DOHH2 (cell line): ENCODE results near the gene TAF6.

Source experiments
- H3F3A ChIP-seq: fragments of 200-600 bp; sonication (generic), shearing (Covaris generic); 2 replicates; pipeline ENCODE4 v1.6.0; 2016; ENCODE audit warnings: antibody characterized with exemption, mild to moderate bottlenecking; ENCODE audit not compliant: control insufficient read depth, insufficient read depth
- H3K27ac ChIP-seq: fragments of 200-600 bp; sonication (generic); 2 replicates; pipeline ENCODE4 v1.5.1; 2014; ENCODE audit warnings: low read depth, mild to moderate bottlenecking, low read length, moderate library complexity
- H3K27me3 ChIP-seq: fragments of 200-600 bp; sonication (generic); 2 replicates; pipeline ENCODE4 v1.6.1; 2014; ENCODE audit warnings: mild to moderate bottlenecking, low read length, mixed read lengths; ENCODE audit not compliant: control insufficient read depth
- H3K36me3 ChIP-seq: fragments of 200-600 bp; sonication (generic); 2 replicates; pipeline ENCODE4 v1.6.1; 2014; ENCODE audit warnings: mild to moderate bottlenecking, low read length, moderate library complexity, mixed read lengths; ENCODE audit not compliant: control insufficient read depth
- H3K4me1 ChIP-seq: fragments of 200-600 bp; sonication (generic); 2 replicates; pipeline ENCODE4 v1.6.1; 2014; ENCODE audit warnings: mild to moderate bottlenecking, low read length, mixed read lengths; ENCODE audit not compliant: control insufficient read depth
- H3K4me2 ChIP-seq: fragments of 200-600 bp; sonication (generic); 2 replicates; pipeline ENCODE4 v1.6.0; 2014; ENCODE audit warnings: mild to moderate bottlenecking, low read length, moderate library complexity
- H3K4me3 ChIP-seq: fragments of 200-600 bp; sonication (generic); 2 replicates; pipeline ENCODE4 v1.5.1; 2014; ENCODE audit warnings: mild to moderate bottlenecking, low read length, mixed read lengths
- H3K79me2 ChIP-seq: fragments of 200-600 bp; sonication (generic); 2 replicates; pipeline ENCODE4 v1.6.1; 2014; ENCODE audit warnings: mild to moderate bottlenecking, low read length, mixed read lengths; ENCODE audit not compliant: control insufficient read depth
- H3K9me2 ChIP-seq: fragments of 200-600 bp; sonication (generic); replicated peaks from 2 replicates; pipeline ENCODE4 v1.6.1; 2014; ENCODE audit warnings: mild to moderate bottlenecking, low read length, mixed read lengths; ENCODE audit not compliant: control insufficient read depth
- H3K9me3 ChIP-seq: fragments of 200-600 bp; sonication (generic); 2 replicates; pipeline ENCODE4 v1.6.1; 2014; ENCODE audit warnings: antibody characterized with exemption, low read length, mixed read lengths; ENCODE audit not compliant: control insufficient read depth, insufficient read depth
- H4K20me1 ChIP-seq: fragments of 200-600 bp; sonication (generic); 2 replicates; pipeline ENCODE4 v1.6.0; 2014; ENCODE audit warnings: low read depth, mild to moderate bottlenecking, antibody characterized with exemption, low read length, moderate library complexity; ENCODE audit not compliant: control insufficient read depth, insufficient read depth
- EZH2phosphoT487 ChIP-seq: fragments of 200-600 bp; sonication (generic); IDR thresholded peaks from 2 replicates; pipeline ENCODE4 v1.6.1; 2017; ENCODE audit warnings: borderline replicate concordance, mild to moderate bottlenecking, antibody characterized with exemption, low read length, moderate library complexity, mixed read lengths
- TF ChIP-seq, protein P1 (sequence below): fragments of 200-600 bp; sonication (generic); IDR thresholded peaks from one replicate; pipeline ENCODE4 v1.5.1; 2014; ENCODE audit warnings: antibody characterized with exemption, mild to moderate bottlenecking, low read depth, low read length; ENCODE audit not compliant: poor library complexity, severe bottlenecking

The TAF6 gene

DNA sequence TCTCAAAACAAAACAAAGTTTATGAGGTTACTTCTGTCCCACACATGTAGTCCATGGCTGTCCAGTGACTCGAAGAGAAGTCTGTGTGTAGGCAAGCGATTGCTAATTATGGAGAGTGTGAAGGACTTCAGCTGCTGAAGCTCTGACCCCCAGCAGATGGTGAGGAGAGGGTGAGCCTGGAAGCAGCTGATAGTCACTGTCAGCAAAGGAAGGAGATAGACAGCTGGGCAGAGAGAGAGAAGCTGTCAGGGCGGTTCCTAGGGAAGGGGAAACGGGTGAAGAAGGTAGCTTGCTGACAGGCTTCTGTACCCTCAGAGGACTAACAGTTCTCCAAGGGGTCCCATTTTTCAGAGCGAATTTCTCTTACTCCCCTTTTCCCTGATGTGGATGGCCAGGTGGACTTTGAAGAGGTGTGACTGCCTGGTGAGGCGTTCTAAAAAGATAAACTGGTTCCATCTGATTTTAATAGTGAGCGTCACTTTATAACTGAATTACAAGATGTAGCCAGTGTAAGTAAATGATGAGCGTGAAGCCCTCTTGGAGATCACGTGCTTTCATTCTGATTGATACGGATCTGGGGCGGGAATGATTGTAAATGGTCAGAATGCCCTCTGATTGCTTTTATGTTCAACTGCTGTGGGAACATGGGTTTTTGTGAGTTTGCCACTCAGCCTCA is 57.5 kb downstream of the TAF6 start:
- no peak for TF ChIP-seq EZH2phosphoT487
- TF ChIP-seq, protein P1, sequence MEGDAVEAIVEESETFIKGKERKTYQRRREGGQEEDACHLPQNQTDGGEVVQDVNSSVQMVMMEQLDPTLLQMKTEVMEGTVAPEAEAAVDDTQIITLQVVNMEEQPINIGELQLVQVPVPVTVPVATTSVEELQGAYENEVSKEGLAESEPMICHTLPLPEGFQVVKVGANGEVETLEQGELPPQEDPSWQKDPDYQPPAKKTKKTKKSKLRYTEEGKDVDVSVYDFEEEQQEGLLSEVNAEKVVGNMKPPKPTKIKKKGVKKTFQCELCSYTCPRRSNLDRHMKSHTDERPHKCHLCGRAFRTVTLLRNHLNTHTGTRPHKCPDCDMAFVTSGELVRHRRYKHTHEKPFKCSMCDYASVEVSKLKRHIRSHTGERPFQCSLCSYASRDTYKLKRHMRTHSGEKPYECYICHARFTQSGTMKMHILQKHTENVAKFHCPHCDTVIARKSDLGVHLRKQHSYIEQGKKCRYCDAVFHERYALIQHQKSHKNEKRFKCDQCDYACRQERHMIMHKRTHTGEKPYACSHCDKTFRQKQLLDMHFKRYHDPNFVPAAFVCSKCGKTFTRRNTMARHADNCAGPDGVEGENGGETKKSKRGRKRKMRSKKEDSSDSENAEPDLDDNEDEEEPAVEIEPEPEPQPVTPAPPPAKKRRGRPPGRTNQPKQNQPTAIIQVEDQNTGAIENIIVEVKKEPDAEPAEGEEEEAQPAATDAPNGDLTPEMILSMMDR, result no peak
- no peaks in the 10 kb centered on the region for H3K79me2 ChIP-seq
- H3K36me3 ChIP-seq, result peaks cover 17% of the 10 kb centered on the region
- no peak overlapping the region for H3K4me3 ChIP-seq
- H4K20me1 ChIP-seq, result no peaks in the 10 kb centered on the region
- H3K27ac ChIP-seq, result no peak overlapping the region
- H3F3A ChIP-seq, result no peaks in the 10 kb centered on the region
- no peaks in the 10 kb centered on the region for H3K9me2 ChIP-seq
- peaks cover 11% of the 10 kb centered on the region for H3K4me1 ChIP-seq
- H3K9me3 ChIP-seq, result no peaks in the 10 kb centered on the region
- no peak overlapping the region for H3K4me2 ChIP-seq
- H3K27me3 ChIP-seq, result no peaks in the 10 kb centered on the region

DNA sequence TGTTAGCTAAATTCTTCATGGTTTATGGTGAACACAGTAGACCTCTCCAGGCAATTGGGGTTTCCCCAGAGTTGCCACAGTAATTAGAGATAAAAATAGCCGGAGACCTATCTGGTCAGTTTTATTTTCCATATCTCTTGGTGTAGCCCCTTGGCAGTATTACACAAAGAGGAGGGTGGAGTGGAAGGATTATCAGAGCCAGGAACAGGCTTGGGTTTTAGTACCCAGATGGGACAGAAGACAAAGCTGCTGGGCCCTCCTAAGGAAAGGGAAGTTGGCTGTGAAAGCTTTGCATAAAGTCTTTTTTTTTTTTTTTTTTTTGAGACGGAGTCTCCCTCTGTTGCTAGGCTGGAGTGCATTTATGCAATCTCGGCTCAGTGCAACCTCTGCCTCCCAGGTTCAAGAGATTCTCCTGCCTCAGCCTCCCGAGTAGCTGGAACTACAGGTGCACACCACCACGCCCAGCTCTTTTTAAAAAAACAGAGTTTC is 59.9 kb downstream of the TAF6 start:
- Histone ChIP-seq H3K4me1 (peaks cover 11% of the 10 kb centered on the region), H3K79me2 (no peaks in the 10 kb centered on the region), H3K4me3 (no peak overlapping the region), H3K36me3 (peaks cover 10% of the 10 kb centered on the region), H3K27ac (no peak overlapping the region), H3K9me3 (no peaks in the 10 kb centered on the region), H3K4me2 (peak overlapping the region; percentile 31), H3K9me2 (no peaks in the 10 kb centered on the region), H4K20me1 (no peaks in the 10 kb centered on the region), H3F3A (no peaks in the 10 kb centered on the region), H3K27me3 (no peaks in the 10 kb centered on the region)
- TF ChIP-seq, protein P1, result no peak
- no peak for TF ChIP-seq EZH2phosphoT487
